Caki2 (cell line): ENCODE data around the gene PHLPP1. TPM values are rescaled to one million over a fixed set of nuclear protein-coding genes. Genes with fewer than 3 reads are reported as not detected.

Experiments
- DNase-seq: peaks from one replicate; pipeline ENCODE4 v3.0.0-alpha.2; 2015; ENCODE audit warnings: low read depth
- in situ Hi-C: cut with HindIII; loops from 2 replicates; pipeline ENCODE4 v1.10.0; 2016; ENCODE audit warnings: low sequenced_read_pairs, low pct_unique_long_range_greater_than_20kb, mixed read lengths
- total RNA-seq: library from RNA; depleted of rRNA; stranded (reverse); fragments of >200 nt; shearing (Covaris generic); gene quantifications from 2 replicates; pipeline ENCODE4 v1.2.3, GENCODE V29; 2014; ENCODE audit warnings: low replicate concordance; rRNA removed

PHLPP1 gene
- total RNA-seq, 1 experiment from 2014 or later = 13.2 TPM

GRCh38 chr18:63025251-63026090, 310.1 kb downstream of the PHLPP1 start:
- in situ Hi-C loops = no loop called here
- no peak for DNase-seq

- in situ Hi-C loops = no loop called here
- DNase-seq = no peak
These were observed 313.0 kb downstream of the PHLPP1 start for GRCh38 chr18:63028380-63028779.

Other genes with a start within 250 kb of the PHLPP1 start
- 3.2 and 15.5 TPM in 2 replicates for gene ZCCHC2, start 192.5 kb upstream of the PHLPP1 start, total RNA-seq